CD4-positive, alpha-beta T cell treated with Interleukin-12 subunit alpha and Interleukin-12 subunit beta, for 1 hour (primary cell): Measurements from ENCODE around the gene TRPC4.
"Not testable (repeated sequence)": the region's sequence is repeated elsewhere in the genome, so short reads cannot be mapped to it uniquely, and the experiment has no call there.

Source experiments
- DNase-seq: peaks from one replicate; pipeline ENCODE4 v3.0.0-alpha.2; 2020

The TRPC4 gene

DNA sequence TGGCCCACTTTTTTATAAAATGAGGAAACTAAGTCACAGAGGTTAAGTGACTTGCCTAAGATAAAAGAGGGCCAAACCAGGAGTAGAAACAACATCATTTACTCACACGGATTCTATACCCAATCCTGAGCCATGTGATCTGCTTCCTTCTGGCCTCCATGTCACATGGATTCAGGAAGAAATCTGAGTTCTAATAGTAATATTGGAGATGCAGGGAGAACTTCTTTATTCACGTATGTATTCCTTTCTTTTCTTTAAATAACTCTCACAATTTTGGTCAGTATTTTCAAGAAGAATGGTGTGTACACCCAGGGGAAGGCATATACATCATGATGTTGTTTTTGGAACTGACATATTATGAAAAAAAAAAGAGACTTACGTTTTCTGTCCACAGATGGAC, 272.8 kb downstream of the TRPC4 start:
- no peak for DNase-seq

DNA sequence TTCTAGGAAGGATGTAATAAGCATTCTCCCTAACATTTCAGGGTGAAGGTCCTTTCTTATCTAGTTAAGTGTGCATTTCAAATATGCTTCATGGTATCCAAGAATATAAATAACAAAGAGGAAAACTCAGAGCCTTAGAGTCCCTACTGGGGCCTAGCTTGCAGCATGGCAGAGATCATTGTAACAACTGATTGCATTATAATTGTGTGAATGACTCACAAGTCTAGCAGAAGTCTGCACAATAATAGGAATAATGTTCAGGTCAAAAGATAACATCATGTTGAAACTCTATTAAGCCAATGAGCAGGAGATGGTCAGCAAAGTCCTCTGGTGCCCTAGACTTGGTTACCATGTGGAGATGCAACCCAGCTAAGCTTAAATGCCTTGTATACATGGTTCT, 274.4 kb downstream of the TRPC4 start:
- DNase-seq: no peak

DNA sequence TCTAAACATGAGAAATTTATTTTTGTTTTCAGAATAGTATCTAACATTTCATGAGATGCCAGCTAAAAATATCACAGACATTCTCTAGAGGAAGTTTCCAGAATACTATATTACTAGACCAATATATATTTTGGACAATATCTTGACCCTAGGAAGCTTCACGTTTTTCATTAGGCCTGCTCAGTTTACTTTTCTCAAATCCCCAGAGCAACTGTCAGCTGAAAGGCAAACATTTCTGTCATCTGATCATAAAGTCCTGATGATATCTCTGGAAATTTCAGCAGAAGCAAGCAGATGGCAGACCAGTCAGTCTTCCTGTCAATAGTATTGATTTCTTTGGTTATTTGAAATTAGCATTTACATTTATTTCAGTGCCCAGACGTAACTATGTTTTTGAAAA, 275.0 kb downstream of the TRPC4 start:
- no peak for DNase-seq

DNA sequence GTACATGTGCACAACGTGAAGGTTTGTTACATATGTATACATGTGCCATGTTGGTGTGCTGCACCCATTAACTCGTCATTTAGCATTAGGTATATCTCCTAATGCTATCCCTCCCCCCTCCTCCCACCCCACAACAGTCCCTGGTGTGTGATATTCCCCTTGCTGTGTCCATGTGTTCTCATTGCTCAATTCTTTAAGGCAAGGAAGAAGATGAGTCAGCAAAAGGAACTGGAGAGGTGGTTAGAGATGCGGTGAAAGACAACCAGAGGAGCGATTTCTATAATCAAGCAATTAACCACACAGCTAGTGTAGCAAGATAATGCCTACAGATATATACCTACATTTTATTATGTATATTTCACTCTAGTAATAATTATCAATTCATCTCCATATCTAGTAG, 280.2 kb downstream of the TRPC4 start:
- not testable (repeated sequence) for DNase-seq

DNA sequence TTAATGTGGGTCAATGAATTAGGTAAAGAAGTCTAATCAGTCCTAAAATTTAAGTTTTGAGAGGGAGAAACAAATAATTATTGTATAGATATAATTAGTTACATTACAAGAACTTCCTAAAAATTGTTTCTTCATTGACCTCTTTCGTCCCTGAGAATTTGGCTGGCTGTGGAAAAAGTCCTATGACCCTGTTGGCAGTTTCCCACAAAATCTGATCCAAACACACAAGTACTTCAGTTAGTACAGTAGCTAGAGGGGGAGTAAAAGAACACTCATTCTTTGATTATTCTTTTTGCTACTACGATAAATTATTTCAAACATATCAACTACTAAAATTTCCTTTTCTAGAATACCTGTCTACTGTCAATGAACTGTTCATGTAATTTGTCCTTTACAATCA, 282.3 kb downstream of the TRPC4 start:
- no peak for DNase-seq
